ENCODE measurements around the gene UBL5. TPM values are rescaled to one million over a fixed set of nuclear protein-coding genes. Genes with fewer than 3 reads are reported as not detected.
A peak's percentile ranks its signal among the peaks of the same experiment; 100 is the strongest.

The UBL5 gene
- total RNA-seq, 1 donor from 2014 or later, result 269 TPM

DNA sequence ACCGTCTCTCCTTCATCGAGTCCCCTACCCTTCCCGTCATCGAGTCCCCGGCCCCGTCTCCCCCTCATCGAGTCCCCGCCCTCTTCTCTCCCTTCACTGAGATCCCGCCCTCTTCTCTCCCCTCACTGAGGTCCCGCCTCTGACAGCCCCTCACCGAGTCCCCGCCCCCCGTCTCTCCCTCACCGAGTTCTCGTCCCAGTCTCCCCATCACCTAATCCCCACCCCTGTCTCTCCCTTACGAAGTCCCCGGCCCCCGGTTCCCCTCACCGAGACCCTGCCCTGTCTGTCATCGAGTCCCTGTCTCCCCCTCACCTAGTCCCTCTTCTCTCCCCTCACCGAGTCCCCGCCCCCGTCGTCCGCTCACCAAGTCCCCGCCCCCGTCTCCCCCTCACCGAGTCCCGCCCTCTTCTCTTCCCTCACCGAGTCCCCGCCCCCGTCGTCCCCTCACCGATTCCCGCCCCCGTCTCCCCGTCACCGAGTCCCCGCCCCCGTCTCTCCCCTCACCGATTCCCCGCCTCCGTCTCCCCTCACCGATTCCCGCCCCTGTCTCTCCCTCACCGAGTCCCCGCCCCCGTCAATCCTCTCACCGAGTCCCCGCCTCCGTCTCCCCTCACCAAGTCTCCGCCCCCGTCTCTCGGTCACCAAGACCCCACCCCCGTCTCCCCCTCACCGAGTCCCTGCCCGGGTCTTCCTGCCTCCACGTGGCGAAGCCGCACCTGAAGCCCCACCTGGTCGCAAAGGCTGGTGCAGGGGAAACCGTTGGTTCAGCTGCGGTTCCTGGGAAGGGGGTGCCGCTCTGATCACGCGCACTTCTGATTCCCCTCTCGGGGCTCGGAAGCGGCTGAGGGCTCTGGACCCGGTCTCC lies 35.3 kb upstream of the UBL5 start:
- H3K9me3 ChIP-seq, result no peaks in the 10 kb centered on the region
- intact Hi-C loops (cut with DNase I), result loop anchor here (1.0 to 5.0 kb wide), 2 partner anchors 208 to 960 kb away; partner anchors contain the start of genes MBD3L1, ZNF121 and ZNF558
- DNase-seq (ENCODE audit: extremely low spot score in 2 of 2), result peak in 1 of 2 donors; percentile 99
- H3K4me3 ChIP-seq, result peak overlapping the region; percentile 68
- H3K27me3 ChIP-seq, result no peaks in the 10 kb centered on the region
- TF ChIP-seq POLR2A (IDR thresholded peaks at IDR 0.05), result no peak
- TF ChIP-seq CTCF (IDR thresholded peaks at IDR 0.05), result no peak
- TF ChIP-seq POLR2AphosphoS5 (IDR thresholded peaks at IDR 0.05; ENCODE audit: insufficient read depth in 1 of 2, low read depth in 1 of 2), result peak in 1 of 2 donors; percentile 64
- no peaks in the 10 kb centered on the region for H3K36me3 ChIP-seq
- H3K27ac ChIP-seq, result peak overlapping the region; percentile 93
- H3K4me1 ChIP-seq, result peaks cover 13% of the 10 kb centered on the region

DNA sequence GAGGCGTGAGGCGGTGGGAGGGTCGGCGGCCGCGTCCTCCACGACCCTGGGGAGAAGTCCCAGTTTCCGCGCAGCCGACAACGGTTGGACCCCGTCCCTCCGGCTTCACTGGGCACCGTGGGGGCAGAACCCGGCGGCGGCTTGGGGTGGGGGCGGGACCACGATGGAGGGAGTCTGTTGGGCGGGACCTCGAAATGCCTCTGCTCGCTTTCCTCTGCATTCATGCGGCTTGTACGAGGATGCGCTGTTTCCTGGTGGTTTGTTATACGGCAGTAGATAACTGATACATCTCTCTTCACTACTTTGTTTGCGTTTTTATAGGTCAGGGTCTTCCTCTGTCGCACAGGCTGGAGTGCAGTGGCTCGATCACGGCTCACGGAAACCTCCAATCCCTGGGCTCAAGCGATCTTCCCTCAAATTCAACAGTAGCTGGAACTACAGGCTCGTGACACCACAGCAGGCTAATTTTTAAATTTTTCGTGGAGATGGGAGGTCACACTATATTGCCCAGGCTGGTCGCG lies 34.6 kb upstream of the UBL5 start:
- intact Hi-C loops (cut with DNase I), result loop anchor here (5.0 kb wide), 1 partner anchor 961 kb away; the partner anchor contains the start of genes MBD3L1 and ZNF558
- Histone ChIP-seq H3K27me3 (no peaks in the 10 kb centered on the region), H3K36me3 (no peaks in the 10 kb centered on the region), H3K4me1 (peaks cover 14% of the 10 kb centered on the region), H3K27ac (peak overlapping the region; percentile 93), H3K4me3 (peak overlapping the region; percentile 68), H3K9me3 (no peaks in the 10 kb centered on the region)
- TF ChIP-seq POLR2A (IDR thresholded peaks at IDR 0.05), result no peak
- TF ChIP-seq POLR2AphosphoS5 (IDR thresholded peaks at IDR 0.05; ENCODE audit: insufficient read depth in 1 of 2, low read depth in 1 of 2), result peak in 1 of 2 donors; percentile 10
- DNase-seq (ENCODE audit: extremely low spot score in 2 of 2), result no peak

GRCh38 chr19:9796113-9796773 lies 31.5 kb upstream of the UBL5 start:
- DNase-seq (ENCODE audit: extremely low spot score in 2 of 2), result no peak
- Histone ChIP-seq H3K27ac (peak overlapping the region; percentile 40), H3K27me3 (no peaks in the 10 kb centered on the region), H3K4me3 (no peak overlapping the region), H3K4me1 (peaks cover 14% of the 10 kb centered on the region), H3K36me3 (no peaks in the 10 kb centered on the region), H3K9me3 (no peaks in the 10 kb centered on the region)
- intact Hi-C loops (cut with DNase I), result loop anchor here (5.0 kb wide), 1 partner anchor 169 kb away; no protein-coding TSS in a partner anchor
- peak; percentile 47 to 82 (median 78) for TF ChIP-seq CTCF (IDR thresholded peaks at IDR 0.05)
- peak in 1 of 2 donors; percentile 78 for TF ChIP-seq POLR2AphosphoS5 (IDR thresholded peaks at IDR 0.05; ENCODE audit: insufficient read depth in 1 of 2, low read depth in 1 of 2)
- TF ChIP-seq POLR2A (IDR thresholded peaks at IDR 0.05), result no peak

DNA sequence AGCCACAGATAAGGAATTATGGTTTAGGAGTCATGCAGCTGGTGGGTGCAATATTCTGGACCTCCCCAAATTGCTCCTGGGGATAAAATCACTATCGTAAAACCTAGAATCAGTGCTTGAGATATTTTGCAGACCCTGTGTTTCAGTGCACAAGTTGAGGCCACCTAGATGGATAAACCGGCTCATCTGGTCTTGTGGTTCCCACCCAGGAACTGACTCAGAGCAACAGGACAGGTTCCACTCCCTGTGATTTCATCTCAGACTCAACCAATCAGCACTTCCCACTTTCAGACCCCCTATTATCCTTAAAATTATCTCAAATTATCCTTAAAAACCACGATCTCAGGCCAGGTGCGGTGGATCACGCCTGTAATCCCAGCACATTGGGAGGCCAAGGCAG lies 29.8 kb upstream of the UBL5 start:
- Histone ChIP-seq H3K27ac (no peak overlapping the region), H3K27me3 (no peaks in the 10 kb centered on the region), H3K36me3 (no peaks in the 10 kb centered on the region), H3K4me1 (peaks cover 12% of the 10 kb centered on the region), H3K9me3 (no peaks in the 10 kb centered on the region), H3K4me3 (no peak overlapping the region)
- intact Hi-C loops (cut with DNase I), result loop anchor here (5.0 kb wide), 1 partner anchor 171 kb away; no protein-coding TSS in a partner anchor
- TF ChIP-seq CTCF (IDR thresholded peaks at IDR 0.05), result no peak
- TF ChIP-seq POLR2AphosphoS5 (IDR thresholded peaks at IDR 0.05; ENCODE audit: insufficient read depth in 1 of 2, low read depth in 1 of 2), result no peak
- no peak for TF ChIP-seq POLR2A (IDR thresholded peaks at IDR 0.05)
- DNase-seq (ENCODE audit: extremely low spot score in 2 of 2), result no peak

DNA sequence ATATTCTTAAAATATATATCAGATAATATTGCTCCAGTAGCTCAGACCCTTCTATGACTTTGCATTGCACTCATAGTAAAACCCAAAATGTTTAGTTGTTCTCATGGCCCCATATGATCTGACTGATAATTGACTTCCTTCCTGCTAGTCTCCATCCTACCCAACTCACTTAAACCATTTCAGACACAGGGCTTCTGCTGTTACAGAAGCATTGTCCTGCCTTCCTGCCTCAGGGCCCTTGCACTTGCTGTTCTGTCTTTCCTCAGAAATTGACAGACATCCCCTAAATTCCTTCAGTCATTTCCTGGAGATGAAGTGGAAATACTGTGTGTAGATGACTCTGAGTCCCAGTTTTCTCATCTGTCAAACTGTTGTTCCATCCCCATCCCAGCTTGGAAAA lies 28.6 kb upstream of the UBL5 start:
- Histone ChIP-seq H3K36me3 (no peaks in the 10 kb centered on the region), H3K9me3 (no peaks in the 10 kb centered on the region), H3K27me3 (no peaks in the 10 kb centered on the region), H3K27ac (no peak overlapping the region), H3K4me1 (peaks cover 12% of the 10 kb centered on the region), H3K4me3 (no peak overlapping the region)
- TF ChIP-seq POLR2AphosphoS5 (IDR thresholded peaks at IDR 0.05; ENCODE audit: insufficient read depth in 1 of 2, low read depth in 1 of 2), result no peak
- no peak for TF ChIP-seq CTCF (IDR thresholded peaks at IDR 0.05)
- no peak for TF ChIP-seq POLR2A (IDR thresholded peaks at IDR 0.05)
- intact Hi-C loops (cut with DNase I), result loop anchor here (5.0 kb wide), 1 partner anchor 172 kb away; no protein-coding TSS in a partner anchor
- DNase-seq (ENCODE audit: extremely low spot score in 2 of 2), result no peak
